Kidney epithelial cell (primary cell): ENCODE data around the gene NCKAP1. TPM values are rescaled to one million over a fixed set of nuclear protein-coding genes. Genes with fewer than 3 reads are reported as not detected.

Experiments used
- DNase-seq: peaks from one replicate; pipeline ENCODE4 v3.0.0-alpha.2; 2010; ENCODE audit warnings: low read depth
- H3K27me3 ChIP-seq: 2 replicates; pipeline ENCODE4 v1.6.0; 2011; ENCODE audit warnings: low read length; ENCODE audit not compliant: control insufficient read depth, insufficient read depth
- H3K36me3 ChIP-seq: 2 replicates; pipeline ENCODE4 v1.5.1; 2011; ENCODE audit warnings: low read length; ENCODE audit not compliant: control insufficient read depth, insufficient read depth
- H3K4me3 ChIP-seq: 2 replicates; pipeline ENCODE4 v1.5.1; 2011; ENCODE audit warnings: low read depth, mild to moderate bottlenecking, control low read depth, low read length
- CTCF ChIP-seq: IDR thresholded peaks from 2 replicates; pipeline ENCODE4 v1.5.1; 2011; ENCODE audit warnings: mild to moderate bottlenecking, moderate library complexity, low read length, control low read depth, inconsistent platforms; ENCODE audit not compliant: insufficient read depth, poor library complexity, severe bottlenecking
- total RNA-seq: library from RNA; depleted of rRNA; stranded (reverse); fragments of >200 nt; gene quantifications from 2 replicates; pipeline ENCODE4 v1.2.3, GENCODE V29; 2015

Gene NCKAP1
- total RNA-seq, 1 donor from 2014 or later: 189 TPM

GRCh38 chr2:182912518-182912915 lies 125.7 kb downstream of the NCKAP1 start:
- no peaks in the 10 kb centered on the region for H3K36me3 ChIP-seq

GRCh38 chr2:182911813-182912517 lies 126.3 kb downstream of the NCKAP1 start:
- no peaks in the 10 kb centered on the region for H3K36me3 ChIP-seq
- H3K4me3 ChIP-seq: no peak overlapping the region
- H3K27me3 ChIP-seq: no peaks in the 10 kb centered on the region
- no peak for DNase-seq
- TF ChIP-seq CTCF: no peak

More at GRCh38 chr2:182912518-182912915, 125.7 kb downstream of the NCKAP1 start:
- Histone ChIP-seq H3K4me3 (no peak overlapping the region), H3K27me3 (no peaks in the 10 kb centered on the region)
- no peak for DNase-seq
- TF ChIP-seq CTCF: no peak

GRCh38 chr2:182910965-182911364 lies 127.3 kb downstream of the NCKAP1 start:
- TF ChIP-seq CTCF: no peak
- H3K27me3 ChIP-seq: no peaks in the 10 kb centered on the region
- DNase-seq: no peak
- no peak overlapping the region for H3K4me3 ChIP-seq
- H3K36me3 ChIP-seq: no peaks in the 10 kb centered on the region

GRCh38 chr2:182907081-182907830 lies 131.0 kb downstream of the NCKAP1 start:
- Histone ChIP-seq H3K27me3 (no peaks in the 10 kb centered on the region), H3K4me3 (no peak overlapping the region), H3K36me3 (no peaks in the 10 kb centered on the region)
- no peak for TF ChIP-seq CTCF
- DNase-seq: no peak

- no peak overlapping the region for H3K4me3 ChIP-seq
- no peak for DNase-seq
- no peaks in the 10 kb centered on the region for H3K27me3 ChIP-seq
- TF ChIP-seq CTCF: no peak
- H3K36me3 ChIP-seq: no peaks in the 10 kb centered on the region
Measured at GRCh38 chr2:182906454-182906853, 131.8 kb downstream of the NCKAP1 start.
